Caco-2 (cell line): ENCODE results near the gene RPL23. TPM values are rescaled to one million over a fixed set of nuclear protein-coding genes. Genes with fewer than 3 reads are reported as not detected.
A peak's percentile ranks its signal among the peaks of the same experiment; 100 is the strongest.

Experiments used
- BruUV-seq: library from RNA; stranded (reverse); fragments of 400-500 nt; replicated peaks from 2 replicates; lab custom pipeline; 2021; lab: Mats Ljungman, UMichigan
- CTCF ChIA-PET: fragments of 300-600 bp; sonication (Branson Sonifier 250); formaldehyde crosslinking; loops from one replicate; lab custom pipeline; 2022; ENCODE audit warnings: antibody characterized with exemption; lab: Charles Lee
- POLR2A ChIA-PET: fragments of 300-600 bp; sonication (Branson Sonifier 250); formaldehyde crosslinking; loops from one replicate; lab custom pipeline; 2022; ENCODE audit warnings: antibody characterized with exemption; lab: Charles Lee
- DNase-seq, 2 experiments: peaks; one replicate each; pipeline versions ENCODE4 v3.0.0 to v3.0.0-alpha.2; 2020 to 2022
- H3K27me3 ChIP-seq: replicated peaks from 2 replicates; pipeline ENCODE4 v1.6.0; 2011; ENCODE audit warnings: low read length; ENCODE audit not compliant: control insufficient read depth, insufficient read depth
- H3K36me3 ChIP-seq: 2 replicates; pipeline ENCODE4 v1.5.1; 2011; ENCODE audit warnings: low read length; ENCODE audit not compliant: control insufficient read depth, insufficient read depth
- H3K4me1 ChIP-seq: fragments of 250-450 bp; sonication (Bioruptor Pico); 2 replicates; pipeline ENCODE4 v1.5.1; 2020; ENCODE audit warnings: mild to moderate bottlenecking
- H3K4me3 ChIP-seq: 2 replicates; pipeline ENCODE4 v1.5.1; 2011; ENCODE audit warnings: low read depth, mild to moderate bottlenecking, control low read depth, low read length
- H3K9me3 ChIP-seq: fragments of 250-450 bp; sonication (Bioruptor Pico); 2 replicates; pipeline ENCODE4 v1.5.1; 2020; ENCODE audit warnings: mild to moderate bottlenecking, moderate library complexity
- H3K27ac Mint-ChIP-seq: one replicate; pipeline ENCODE4 v1.8.0; 2022; ENCODE audit warnings: mixed read lengths; ENCODE audit not compliant: unreplicated experiment
- H3K27me3 Mint-ChIP-seq: one replicate; pipeline ENCODE4 v1.8.0; 2022; ENCODE audit warnings: mixed read lengths; ENCODE audit not compliant: insufficient read depth, unreplicated experiment
- H3K36me3 Mint-ChIP-seq: one replicate; pipeline ENCODE4 v1.8.0; 2022; ENCODE audit warnings: mild to moderate bottlenecking, mixed read lengths; ENCODE audit not compliant: insufficient read depth, unreplicated experiment
- H3K4me1 Mint-ChIP-seq: one replicate; pipeline ENCODE4 v1.8.0; 2022; ENCODE audit warnings: low read depth, mixed read lengths; ENCODE audit not compliant: unreplicated experiment
- H3K4me3 Mint-ChIP-seq: one replicate; pipeline ENCODE4 v1.8.0; 2022; ENCODE audit warnings: mild to moderate bottlenecking, moderate library complexity, mixed read lengths; ENCODE audit not compliant: unreplicated experiment
- H3K9me3 Mint-ChIP-seq: one replicate; pipeline ENCODE4 v1.8.0; 2022; ENCODE audit warnings: mixed read lengths; ENCODE audit not compliant: unreplicated experiment
- CTCF ChIP-seq, 2 experiments: fragments of 200-600 bp in 1 of 2; IDR thresholded peaks; 1 replicate in 1 of 2; 2 replicates in 1 of 2; pipeline versions ENCODE4 v1.5.1 to v1.8.0; 2011 to 2022; ENCODE audit warnings: antibody characterized with exemption in 1 of 2, control low read depth in 1 of 2, inconsistent platforms in 1 of 2, low read depth in 1 of 2, low read length in 1 of 2, mild to moderate bottlenecking in 1 of 2, moderate library complexity in 1 of 2; ENCODE audit not compliant: insufficient read depth in 1 of 2, severe bottlenecking in 1 of 2, unreplicated experiment in 1 of 2
- intact Hi-C: fragments of 100-400 bp; cut with micrococcal nuclease; formaldehyde crosslinking; loops from one replicate; pipeline ENCODE4 v1.10.0; 2022; ENCODE audit not compliant: unreplicated experiment
- total RNA-seq: library from RNA; stranded (reverse); gene quantifications from 2 replicates; pipeline ENCODE4 v1.2.3, GENCODE V29; 2022

RPL23 gene
- total RNA-seq, 1 experiment from 2014 or later, result 2,216 TPM

GRCh38 chr17:38890410-38890746 is 36.9 kb upstream of the RPL23 start:
- Histone ChIP-seq H3K4me3 (no peak overlapping the region), H3K36me3 (peaks cover 3% of the 10 kb centered on the region), H3K4me1 (peaks cover 10% of the 10 kb centered on the region), H3K27me3 (no peaks in the 10 kb centered on the region), H3K9me3 (no peaks in the 10 kb centered on the region)
- peaks cover 9% of the 10 kb centered on the region for H3K4me1 Mint-ChIP-seq
- ChIA-PET POLR2A (no interaction called here), CTCF (no interaction called here)
- H3K4me3 Mint-ChIP-seq, result no peak overlapping the region
- H3K27ac Mint-ChIP-seq, result no peak overlapping the region
- BruUV-seq, result no TSS peak
- intact Hi-C loops, result no loop called here
- no peak for TF ChIP-seq CTCF (IDR thresholded peaks at IDR 0.05; ENCODE audit: insufficient read depth in 1 of 2, low read depth in 1 of 2, low read length in 1 of 2, severe bottlenecking in 1 of 2, unreplicated experiment in 1 of 2)
- DNase-seq, result no peak
- no peaks in the 10 kb centered on the region for H3K9me3 Mint-ChIP-seq
- H3K27me3 Mint-ChIP-seq, result no peaks in the 10 kb centered on the region
- H3K36me3 Mint-ChIP-seq, result peaks cover 77% of the 10 kb centered on the region

- H3K4me1 Mint-ChIP-seq, result peaks cover 14% of the 10 kb centered on the region
- CTCF ChIA-PET, result no interaction called here
- H3K9me3 Mint-ChIP-seq, result no peaks in the 10 kb centered on the region
- peaks cover 15% of the 10 kb centered on the region for H3K4me1 ChIP-seq
- H3K4me3 Mint-ChIP-seq, result no peak overlapping the region
- no peak overlapping the region for H3K4me3 ChIP-seq
- no peak for TF ChIP-seq CTCF (IDR thresholded peaks at IDR 0.05; ENCODE audit: insufficient read depth in 1 of 2, low read depth in 1 of 2, low read length in 1 of 2, severe bottlenecking in 1 of 2, unreplicated experiment in 1 of 2)
- H3K9me3 ChIP-seq, result no peaks in the 10 kb centered on the region
- H3K27me3 ChIP-seq, result no peaks in the 10 kb centered on the region
- H3K36me3 Mint-ChIP-seq, result peaks cover 77% of the 10 kb centered on the region
- H3K27ac Mint-ChIP-seq, result peak overlapping the region; percentile 53
- no peak for DNase-seq
- no TSS peak for BruUV-seq
- intact Hi-C loops, result no loop called here
- H3K27me3 Mint-ChIP-seq, result no peaks in the 10 kb centered on the region
- H3K36me3 ChIP-seq, result peaks cover 3% of the 10 kb centered on the region
- POLR2A ChIA-PET, result no interaction called here
Observed at GRCh38 chr17:38889745-38890409, 36.4 kb upstream of the RPL23 start.

- BruUV-seq, result no TSS peak
- CTCF ChIA-PET, result no interaction called here
- Mint-ChIP-seq H3K27me3 (no peaks in the 10 kb centered on the region), H3K4me1 (peaks cover 14% of the 10 kb centered on the region), H3K36me3 (peaks cover 75% of the 10 kb centered on the region), H3K27ac (no peak overlapping the region), H3K4me3 (no peak overlapping the region), H3K9me3 (no peaks in the 10 kb centered on the region)
- no peak for TF ChIP-seq CTCF (IDR thresholded peaks at IDR 0.05; ENCODE audit: insufficient read depth in 1 of 2, low read depth in 1 of 2, low read length in 1 of 2, severe bottlenecking in 1 of 2, unreplicated experiment in 1 of 2)
- no peaks in the 10 kb centered on the region for H3K27me3 ChIP-seq
- intact Hi-C loops, result no loop called here
- POLR2A ChIA-PET, result no interaction called here
- no peak overlapping the region for H3K4me3 ChIP-seq
- H3K36me3 ChIP-seq, result peaks cover 3% of the 10 kb centered on the region
- DNase-seq, result no peak
- peaks cover 19% of the 10 kb centered on the region for H3K4me1 ChIP-seq
- no peaks in the 10 kb centered on the region for H3K9me3 ChIP-seq
Observed at GRCh38 chr17:38888842-38889241, 35.3 kb upstream of the RPL23 start.
